ENCODE data around the gene ATP6V0D1. TPM values are rescaled to one million over a fixed set of nuclear protein-coding genes. Genes with fewer than 3 reads are reported as not detected.

ATP6V0D1 gene
- total and polyA plus RNA-seq, 8 donors: 17.4 to 54.0 (median 32.3) TPM

GRCh38 chr16:67430977-67431774 lies 49.8 kb downstream of the ATP6V0D1 start, which contains the start of gene HSD11B2:
TSS of gene HSD11B2 (plus strand) at chr16:67431121. CDS start at chr16:67431249, 128 bp downstream.
- no peak for FAIRE-seq

DNA sequence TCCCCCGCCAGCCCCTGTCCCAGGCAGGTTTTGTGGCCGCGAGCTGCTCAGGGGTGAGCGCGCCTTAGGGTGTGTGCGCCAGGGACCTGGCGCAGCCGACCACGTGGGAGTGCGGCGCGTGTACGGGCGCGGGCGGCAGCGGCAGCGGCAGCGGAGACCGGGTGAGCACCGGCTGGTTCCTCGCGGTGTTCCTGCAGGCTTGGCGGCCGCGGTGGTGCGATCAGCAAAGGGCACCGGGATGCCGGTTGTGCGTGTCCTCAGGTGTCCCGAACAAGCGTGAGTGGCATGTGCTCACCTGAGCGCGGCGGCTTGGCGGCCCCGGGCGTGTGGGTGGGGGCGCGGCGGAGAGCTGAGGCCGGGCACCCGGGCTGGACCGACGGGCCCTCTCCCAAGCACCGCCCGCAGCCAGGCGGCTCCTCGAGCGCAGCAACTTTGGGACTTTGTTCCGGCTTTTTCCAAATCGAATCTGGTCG lies 50.4 kb downstream of the ATP6V0D1 start:
- Histone ChIP-seq H3K36me3 (no peaks in the 10 kb centered on the region), H3K4me3 (peak overlapping the region; percentile 15 to 57 (median 42)), H3K9me3 (no peaks in the 10 kb centered on the region), H3K27me3 (no peaks in the 10 kb centered on the region), H3K27ac (peak overlapping the region; percentile 67 to 84 (median 78)), H3K4me1 (peaks cover 8 to 20% (median 12%) of the 10 kb centered on the region in 3 donors)
- no peak for TF ChIP-seq CTCF (IDR thresholded peaks at IDR 0.05)
- ATAC-seq: peak; percentile 52 to 64 (median 54)
- intact Hi-C loops (cut with DNase I): no loop called here
- no peak for FAIRE-seq
- 1 to 4% methylated on average over 41 to 53 of the region's 53 CpGs for WGBS, 2 donors
- peak; percentile 56 to 86 (median 70) for DNase-seq

More at GRCh38 chr16:67430977-67431774, 49.8 kb downstream of the ATP6V0D1 start, which contains the start of gene HSD11B2:
- no peak for TF ChIP-seq CTCF (IDR thresholded peaks at IDR 0.05)
- Histone ChIP-seq H3K4me3 (peak within 1 kb of the TSS; percentile 15 to 57 (median 42)), H3K36me3 (no peaks in the 10 kb centered on the region), H3K27me3 (no peaks in the 10 kb centered on the region), H3K4me1 (peaks cover 8 to 20% (median 12%) of the 10 kb centered on the region in 3 donors), H3K27ac (peak within 1 kb of the TSS; percentile 67 to 84 (median 78)), H3K9me3 (no peaks in the 10 kb centered on the region)
- ATAC-seq (peak; percentile 69 to 84 (median 77)), DNase-seq (peak; percentile 71 to 89 (median 83))
- WGBS, 2 donors: 1% methylated on average over 61 to 74 of the region's 87 CpGs
- intact Hi-C loops (cut with DNase I): no loop called here

DNA sequence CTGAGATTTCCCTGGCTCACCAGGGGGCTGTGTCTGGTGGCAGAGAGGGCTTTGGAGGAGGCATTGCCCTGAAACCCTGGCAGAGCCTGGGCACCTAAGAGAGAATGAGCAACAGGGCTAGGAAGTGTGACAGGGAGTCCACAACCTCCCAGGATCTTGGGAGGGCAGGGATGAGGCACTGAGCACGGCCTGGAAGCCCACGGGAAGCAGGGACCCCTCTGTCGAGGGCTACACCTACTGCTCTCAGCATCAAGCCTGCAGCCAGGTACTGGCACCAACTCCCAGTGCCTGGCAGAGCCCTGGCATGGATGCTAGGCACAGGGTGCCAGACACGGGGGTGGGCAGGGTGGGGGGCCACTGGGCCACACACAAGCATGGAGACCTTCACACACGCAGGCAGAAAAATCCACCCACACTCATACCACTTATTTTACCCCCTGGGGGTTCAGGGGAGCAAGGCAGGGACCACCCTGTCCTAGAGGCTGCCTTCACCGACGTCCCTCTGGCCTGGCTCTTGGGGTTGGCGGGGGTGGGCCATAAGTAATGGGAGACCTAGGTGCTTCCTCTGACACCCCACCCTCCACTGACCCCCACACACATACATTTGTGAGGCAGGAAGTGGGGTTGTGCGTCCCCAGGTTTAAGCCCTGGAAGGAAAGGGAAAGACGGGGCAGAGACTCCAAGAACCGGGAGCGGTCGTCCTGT lies 51.0 kb downstream of the ATP6V0D1 start:
- FAIRE-seq (no peak), DNase-seq (peak in 1 of 6 donors; percentile 42), ATAC-seq (no peak)
- TF ChIP-seq CTCF (IDR thresholded peaks at IDR 0.05): no peak
- intact Hi-C loops (cut with DNase I): loop anchor here in 2 of 3 donors (2.0 to 5.0 kb wide), 2 partner anchors 35 to 37 kb away; no protein-coding TSS in a partner anchor
- peaks cover 8 to 20% (median 12%) of the 10 kb centered on the region in 3 donors for H3K4me1 ChIP-seq
- WGBS, 2 donors: 43 to 44% methylated on average over 12 to 13 of the region's 13 CpGs
- peak overlapping the region; percentile 15 to 57 (median 42) for H3K4me3 ChIP-seq
- H3K27me3 ChIP-seq: no peaks in the 10 kb centered on the region
- no peaks in the 10 kb centered on the region for H3K9me3 ChIP-seq
- H3K27ac ChIP-seq: peak overlapping the region; percentile 67 to 84 (median 78)
- no peaks in the 10 kb centered on the region for H3K36me3 ChIP-seq

- H3K9me3 ChIP-seq: no peaks in the 10 kb centered on the region
- intact Hi-C loops (cut with DNase I): loop anchor here in 2 of 3 donors (2.0 to 5.0 kb wide), 2 partner anchors 36 to 38 kb away; no protein-coding TSS in a partner anchor
- no peak for FAIRE-seq
- H3K4me1 ChIP-seq: peaks cover 14 to 27% (median 20%) of the 10 kb centered on the region in 3 donors
- no peak for DNase-seq
- peak in 1 of 4 donors; percentile 1 for ATAC-seq
- WGBS, 2 donors: 90 to 94% methylated on average over 3 of the region's 3 CpGs
- H3K27me3 ChIP-seq: no peaks in the 10 kb centered on the region
- no peak overlapping the region for H3K27ac ChIP-seq
- no peaks in the 10 kb centered on the region for H3K36me3 ChIP-seq
- H3K4me3 ChIP-seq: no peak overlapping the region
- TF ChIP-seq CTCF (IDR thresholded peaks at IDR 0.05): no peak
Measured at GRCh38 chr16:67429053-67429798, 51.7 kb downstream of the ATP6V0D1 start.

Measured in pancreas (tissue), 10 donors.